Activated T-cell treated with anti-CD3 and anti-CD28 coated beads for 1 hour (primary cell): ENCODE results near the gene SDS.

Experiments used
- DNase-seq: peaks from one replicate; pipeline ENCODE4 v3.0.0-alpha.2; 2020; ENCODE audit warnings: low read depth

The SDS gene

GRCh38 chr12:113347892-113348291 is 55.8 kb downstream of the SDS start:
- DNase-seq = no peak

- DNase-seq = no peak
Measured at GRCh38 chr12:113347107-113347506, 56.6 kb downstream of the SDS start.

- DNase-seq = no peak
Measured at GRCh38 chr12:113346353-113346752, 57.3 kb downstream of the SDS start.

DNA sequence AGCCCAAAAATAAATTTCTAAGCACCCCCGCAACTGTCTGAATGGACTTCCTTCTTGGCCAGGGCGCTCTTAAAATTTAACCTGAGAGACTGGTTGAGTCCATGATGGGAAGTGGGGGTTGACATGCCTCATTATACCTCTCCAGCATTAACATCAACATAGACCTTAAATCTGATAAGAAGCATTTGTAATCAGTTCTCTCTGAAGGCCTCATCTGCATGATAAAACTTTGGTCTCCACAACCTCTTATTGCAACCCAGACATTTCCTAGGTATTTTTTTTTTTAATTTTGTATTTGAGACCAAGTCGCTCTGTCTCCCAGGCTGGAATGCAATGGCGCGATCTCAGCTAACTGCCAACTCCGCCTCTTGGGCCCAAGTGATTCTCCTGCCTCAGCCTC is 58.4 kb downstream of the SDS start:
- DNase-seq = no peak
